ENCODE results near the gene MYBPH.

Gene MYBPH

GRCh38 chr1:203201516-203202205, 26.0 kb upstream of the MYBPH start:
- Histone ChIP-seq H3K4me1 (ENCODE audit: control insufficient read depth, insufficient read depth, low read length) (peaks cover 5% of the 10 kb centered on the region), H3K36me3 (ENCODE audit: control insufficient read depth, insufficient read depth, low read length) (no peaks in the 10 kb centered on the region), H3K4me3 (ENCODE audit: insufficient read depth, low read depth, low read length) (no peak overlapping the region), H3K9me3 (ENCODE audit: control insufficient read depth, low read length) (no peaks in the 10 kb centered on the region), H3K27ac (ENCODE audit: insufficient read depth, low read depth, low read length, poor library complexity, severe bottlenecking) (no peak overlapping the region), H3K27me3 (ENCODE audit: control insufficient read depth, insufficient read depth, low read length, poor library complexity, severe bottlenecking) (no peaks in the 10 kb centered on the region)
- WGBS, 2 experiments: 87% methylated on average over 10 of the region's 10 CpGs

- H3K27me3 ChIP-seq (ENCODE audit: control insufficient read depth, insufficient read depth, low read length, poor library complexity, severe bottlenecking): no peaks in the 10 kb centered on the region
- WGBS, 2 experiments: 87 to 95% methylated on average over 1 of the region's 1 CpG
- no peaks in the 10 kb centered on the region for H3K9me3 ChIP-seq (ENCODE audit: control insufficient read depth, low read length)
- H3K4me3 ChIP-seq (ENCODE audit: insufficient read depth, low read depth, low read length): no peak overlapping the region
- peaks cover under 1% of the 10 kb centered on the region for H3K4me1 ChIP-seq (ENCODE audit: control insufficient read depth, insufficient read depth, low read length)
- no peaks in the 10 kb centered on the region for H3K36me3 ChIP-seq (ENCODE audit: control insufficient read depth, insufficient read depth, low read length)
- H3K27ac ChIP-seq (ENCODE audit: insufficient read depth, low read depth, low read length, poor library complexity, severe bottlenecking): no peak overlapping the region
Observed at GRCh38 chr1:203200916-203201315, 25.3 kb upstream of the MYBPH start.

- H3K4me3 ChIP-seq (ENCODE audit: insufficient read depth, low read depth, low read length): no peak overlapping the region
- 93% methylated on average over 8 of the region's 8 CpGs for WGBS, 2 experiments
- no peak overlapping the region for H3K27ac ChIP-seq (ENCODE audit: insufficient read depth, low read depth, low read length, poor library complexity, severe bottlenecking)
- no peaks in the 10 kb centered on the region for H3K36me3 ChIP-seq (ENCODE audit: control insufficient read depth, insufficient read depth, low read length)
- H3K4me1 ChIP-seq (ENCODE audit: control insufficient read depth, insufficient read depth, low read length): no peaks in the 10 kb centered on the region
- H3K9me3 ChIP-seq (ENCODE audit: control insufficient read depth, low read length): no peaks in the 10 kb centered on the region
- H3K27me3 ChIP-seq (ENCODE audit: control insufficient read depth, insufficient read depth, low read length, poor library complexity, severe bottlenecking): no peaks in the 10 kb centered on the region
Observed at GRCh38 chr1:203199816-203200571, 24.4 kb upstream of the MYBPH start.

- Histone ChIP-seq H3K9me3 (ENCODE audit: control insufficient read depth, low read length) (no peaks in the 10 kb centered on the region), H3K36me3 (ENCODE audit: control insufficient read depth, insufficient read depth, low read length) (no peaks in the 10 kb centered on the region), H3K27me3 (ENCODE audit: control insufficient read depth, insufficient read depth, low read length, poor library complexity, severe bottlenecking) (no peaks in the 10 kb centered on the region), H3K4me3 (ENCODE audit: insufficient read depth, low read depth, low read length) (no peak overlapping the region), H3K4me1 (ENCODE audit: control insufficient read depth, insufficient read depth, low read length) (no peaks in the 10 kb centered on the region), H3K27ac (ENCODE audit: insufficient read depth, low read depth, low read length, poor library complexity, severe bottlenecking) (no peak overlapping the region)
- 96% methylated on average over 6 of the region's 6 CpGs for WGBS, 2 experiments
Observed at GRCh38 chr1:203199481-203199815, 23.8 kb upstream of the MYBPH start.

GRCh38 chr1:203199002-203199401, 23.4 kb upstream of the MYBPH start:
- WGBS, 2 experiments: 93 to 95% methylated on average over 3 of the region's 3 CpGs
- H3K9me3 ChIP-seq (ENCODE audit: control insufficient read depth, low read length): no peaks in the 10 kb centered on the region
- H3K4me1 ChIP-seq (ENCODE audit: control insufficient read depth, insufficient read depth, low read length): no peaks in the 10 kb centered on the region
- no peak overlapping the region for H3K4me3 ChIP-seq (ENCODE audit: insufficient read depth, low read depth, low read length)
- H3K27me3 ChIP-seq (ENCODE audit: control insufficient read depth, insufficient read depth, low read length, poor library complexity, severe bottlenecking): no peaks in the 10 kb centered on the region
- H3K27ac ChIP-seq (ENCODE audit: insufficient read depth, low read depth, low read length, poor library complexity, severe bottlenecking): no peak overlapping the region
- H3K36me3 ChIP-seq (ENCODE audit: control insufficient read depth, insufficient read depth, low read length): no peaks in the 10 kb centered on the region

- Histone ChIP-seq H3K27me3 (ENCODE audit: control insufficient read depth, insufficient read depth, low read length, poor library complexity, severe bottlenecking) (no peaks in the 10 kb centered on the region), H3K27ac (ENCODE audit: insufficient read depth, low read depth, low read length, poor library complexity, severe bottlenecking) (no peak overlapping the region), H3K36me3 (ENCODE audit: control insufficient read depth, insufficient read depth, low read length) (no peaks in the 10 kb centered on the region), H3K4me1 (ENCODE audit: control insufficient read depth, insufficient read depth, low read length) (no peaks in the 10 kb centered on the region), H3K9me3 (ENCODE audit: control insufficient read depth, low read length) (no peaks in the 10 kb centered on the region), H3K4me3 (ENCODE audit: insufficient read depth, low read depth, low read length) (no peak overlapping the region)
- 59 to 62% methylated on average over 3 of the region's 3 CpGs for WGBS, 2 experiments
Observed at GRCh38 chr1:203197625-203198024, 22.0 kb upstream of the MYBPH start.

GRCh38 chr1:203196371-203196770, 20.7 kb upstream of the MYBPH start:
- no peaks in the 10 kb centered on the region for H3K27me3 ChIP-seq (ENCODE audit: control insufficient read depth, insufficient read depth, low read length, poor library complexity, severe bottlenecking)
- no peak overlapping the region for H3K4me3 ChIP-seq (ENCODE audit: insufficient read depth, low read depth, low read length)
- no peak overlapping the region for H3K27ac ChIP-seq (ENCODE audit: insufficient read depth, low read depth, low read length, poor library complexity, severe bottlenecking)
- no peaks in the 10 kb centered on the region for H3K9me3 ChIP-seq (ENCODE audit: control insufficient read depth, low read length)
- 92 to 94% methylated on average over 3 of the region's 3 CpGs for WGBS, 2 experiments
- no peaks in the 10 kb centered on the region for H3K4me1 ChIP-seq (ENCODE audit: control insufficient read depth, insufficient read depth, low read length)
- no peaks in the 10 kb centered on the region for H3K36me3 ChIP-seq (ENCODE audit: control insufficient read depth, insufficient read depth, low read length)

- no peak overlapping the region for H3K27ac ChIP-seq (ENCODE audit: insufficient read depth, low read depth, low read length, poor library complexity, severe bottlenecking)
- peaks cover 2% of the 10 kb centered on the region for H3K9me3 ChIP-seq (ENCODE audit: control insufficient read depth, low read length)
- no peaks in the 10 kb centered on the region for H3K27me3 ChIP-seq (ENCODE audit: control insufficient read depth, insufficient read depth, low read length, poor library complexity, severe bottlenecking)
- no peak overlapping the region for H3K4me3 ChIP-seq (ENCODE audit: insufficient read depth, low read depth, low read length)
- H3K36me3 ChIP-seq (ENCODE audit: control insufficient read depth, insufficient read depth, low read length): no peaks in the 10 kb centered on the region
- peaks cover 17% of the 10 kb centered on the region for H3K4me1 ChIP-seq (ENCODE audit: control insufficient read depth, insufficient read depth, low read length)
- WGBS, 2 experiments: 97 to 98% methylated on average over 2 of the region's 2 CpGs
Observed at GRCh38 chr1:203190949-203191348, 15.3 kb upstream of the MYBPH start.

GRCh38 chr1:203189951-203190352, 14.3 kb upstream of the MYBPH start:
- peaks cover 2% of the 10 kb centered on the region for H3K9me3 ChIP-seq (ENCODE audit: control insufficient read depth, low read length)
- 76 to 79% methylated on average over 7 of the region's 7 CpGs for WGBS, 2 experiments
- no peaks in the 10 kb centered on the region for H3K27me3 ChIP-seq (ENCODE audit: control insufficient read depth, insufficient read depth, low read length, poor library complexity, severe bottlenecking)
- H3K36me3 ChIP-seq (ENCODE audit: control insufficient read depth, insufficient read depth, low read length): no peaks in the 10 kb centered on the region
- H3K27ac ChIP-seq (ENCODE audit: insufficient read depth, low read depth, low read length, poor library complexity, severe bottlenecking): no peak overlapping the region
- H3K4me1 ChIP-seq (ENCODE audit: control insufficient read depth, insufficient read depth, low read length): peaks cover 27% of the 10 kb centered on the region
- H3K4me3 ChIP-seq (ENCODE audit: insufficient read depth, low read depth, low read length): no peak overlapping the region

GRCh38 chr1:203188686-203189232, 13.1 kb upstream of the MYBPH start:
- H3K27ac ChIP-seq (ENCODE audit: insufficient read depth, low read depth, low read length, poor library complexity, severe bottlenecking): no peak overlapping the region
- 95 to 96% methylated on average over 3 to 4 of the region's 4 CpGs for WGBS, 2 experiments
- H3K4me1 ChIP-seq (ENCODE audit: control insufficient read depth, insufficient read depth, low read length): peaks cover 29% of the 10 kb centered on the region

More at GRCh38 chr1:203188686-203189232, 13.1 kb upstream of the MYBPH start:
- Histone ChIP-seq H3K4me3 (ENCODE audit: insufficient read depth, low read depth, low read length) (no peak overlapping the region), H3K9me3 (ENCODE audit: control insufficient read depth, low read length) (peaks cover 2% of the 10 kb centered on the region), H3K36me3 (ENCODE audit: control insufficient read depth, insufficient read depth, low read length) (no peaks in the 10 kb centered on the region), H3K27me3 (ENCODE audit: control insufficient read depth, insufficient read depth, low read length, poor library complexity, severe bottlenecking) (no peaks in the 10 kb centered on the region)

Data from ectodermal cell (in vitro differentiated cells).